WTC11 (cell line): ENCODE results near the gene MXRA7. TPM values are rescaled to one million over a fixed set of nuclear protein-coding genes. Genes with fewer than 3 reads are reported as not detected.

ENCODE experiments used
- AFF4 ChIP-seq: sonication (generic); formaldehyde crosslinking; IDR thresholded peaks from 2 replicates; pipeline ENCODE4 v1.8.1; 2023; ENCODE audit warnings: mild to moderate bottlenecking, missing genetic modification reagents, borderline replicate concordance
- CDX4 ChIP-seq: fragments of 250-450 bp; sonication (Bioruptor Pico); IDR thresholded peaks from 2 replicates; pipeline ENCODE4 v1.9.0; 2021; ENCODE audit warnings: moderate library complexity, mild to moderate bottlenecking, inconsistent platforms, borderline replicate concordance
- CTCF ChIP-seq: fragments of 200-600 bp; IDR thresholded peaks from 2 replicates; pipeline ENCODE4 v1.8.0; 2022; ENCODE audit warnings: antibody characterized with exemption
- E2F4 ChIP-seq: sonication (generic); formaldehyde crosslinking; IDR thresholded peaks from 2 replicates; pipeline ENCODE4 v1.8.1; 2022; ENCODE audit warnings: low read depth, mild to moderate bottlenecking, moderate library complexity, missing genetic modification reagents, borderline replicate concordance
- E2F5 ChIP-seq: sonication (generic); formaldehyde crosslinking; IDR thresholded peaks from 2 replicates; pipeline ENCODE4 v1.8.1; 2022; ENCODE audit warnings: mild to moderate bottlenecking, moderate library complexity, missing genetic modification reagents
- FOXK1 ChIP-seq: sonication (generic); formaldehyde crosslinking; IDR thresholded peaks from 2 replicates; pipeline ENCODE4 v1.8.0; 2022; ENCODE audit warnings: mild to moderate bottlenecking, moderate library complexity, missing genetic modification reagents
- KAT7 ChIP-seq: sonication (generic); formaldehyde crosslinking; IDR thresholded peaks from 2 replicates; pipeline ENCODE4 v1.8.1; 2023; ENCODE audit warnings: missing genetic modification reagents, mild to moderate bottlenecking, borderline replicate concordance
- MLX ChIP-seq: sonication (generic); formaldehyde crosslinking; IDR thresholded peaks from 2 replicates; pipeline ENCODE4 v1.8.1; 2023; ENCODE audit warnings: mild to moderate bottlenecking, missing genetic modification reagents, moderate library complexity
- MXD4 ChIP-seq: fragments of 250-450 bp; sonication (Bioruptor Pico); IDR thresholded peaks from 2 replicates; pipeline ENCODE4 v1.8.0; 2021; ENCODE audit warnings: mild to moderate bottlenecking, moderate library complexity, borderline replicate concordance
- PRRX2 ChIP-seq: fragments of 250-450 bp; sonication (Bioruptor Pico); IDR thresholded peaks from 2 replicates; pipeline ENCODE4 v1.8.0; 2021; ENCODE audit warnings: mild to moderate bottlenecking
- TEAD4 ChIP-seq: sonication (generic); formaldehyde crosslinking; IDR thresholded peaks from 2 replicates; pipeline ENCODE4 v1.8.0; 2022; ENCODE audit warnings: mild to moderate bottlenecking, missing genetic modification reagents
- USF1 ChIP-seq: sonication (generic); formaldehyde crosslinking; IDR thresholded peaks from 2 replicates; pipeline ENCODE4 v1.8.0; 2022; ENCODE audit warnings: mild to moderate bottlenecking, missing genetic modification reagents
- ZNF281 ChIP-seq: sonication (generic); formaldehyde crosslinking; IDR thresholded peaks from 2 replicates; pipeline ENCODE4 v1.8.0; 2023; ENCODE audit warnings: mild to moderate bottlenecking, missing genetic modification reagents
- ZNF317 ChIP-seq: sonication (generic); formaldehyde crosslinking; IDR thresholded peaks from 2 replicates; pipeline ENCODE4 v1.8.1; 2023; ENCODE audit warnings: low read depth, mild to moderate bottlenecking, moderate library complexity, missing genetic modification reagents, borderline replicate concordance
- ZNF425 ChIP-seq: fragments of 250-450 bp; sonication (Bioruptor Pico); conservative IDR thresholded peaks from 2 replicates; pipeline ENCODE4 v1.9.0; 2021; ENCODE audit warnings: mild to moderate bottlenecking
- ZNF532 ChIP-seq: fragments of 250-450 bp; sonication (Bioruptor Pico); IDR thresholded peaks from 2 replicates; pipeline ENCODE4 v1.9.0; 2021; ENCODE audit warnings: mild to moderate bottlenecking, borderline replicate concordance
- total RNA-seq: library from RNA; stranded (reverse); gene quantifications from 3 replicates; pipeline ENCODE4 v1.2.3, GENCODE V29; 2021

The MXRA7 gene
- total RNA-seq, 1 experiment from 2014 or later = 46.5 TPM

GRCh38 chr17:76736349-76737081, 25.8 kb upstream of the MXRA7 start (continued):
- TF ChIP-seq AFF4 (CRISPR knock-in tag) (no peak), ZNF532 (CRISPR knock-in tag) (no peak), TEAD4 (CRISPR knock-in tag) (no peak), CTCF (no peak), CDX4 (CRISPR knock-in tag) (no peak), PRRX2 (CRISPR knock-in tag) (no peak), ZNF317 (CRISPR knock-in tag) (no peak), KAT7 (CRISPR knock-in tag) (0 out of 2 replicates have a peak, but pooled peaks have one; percentile 15), E2F4 (CRISPR knock-in tag) (no peak; the same call in 1 of the 2 replicates), MLX (CRISPR knock-in tag) (no peak; the same call in 1 of the 2 replicates), USF1 (CRISPR knock-in tag) (no peak), FOXK1 (CRISPR knock-in tag) (0 out of 2 replicates have a peak, but pooled peaks have one; percentile 49), ZNF281 (CRISPR knock-in tag) (no peak), MXD4 (no peak), ZNF425 (CRISPR knock-in tag) (no peak), E2F5 (CRISPR knock-in tag) (no peak)
